Measurements from ENCODE around the gene CUX1. TPM values are rescaled to one million over a fixed set of nuclear protein-coding genes. Genes with fewer than 3 reads are reported as not detected.

The CUX1 gene
- total RNA-seq, 1 experiment from 2014 or later, result 34.9 TPM

GRCh38 chr7:102188746-102189145 lies 371.3 kb downstream of the CUX1 start:
- DNase-seq (ENCODE audit: extremely low read depth, low read depth), result no peak

- DNase-seq (ENCODE audit: extremely low read depth, low read depth), result no peak
Observed at GRCh38 chr7:102189756-102190155, 372.3 kb downstream of the CUX1 start.

GRCh38 chr7:102190776-102191350 lies 373.4 kb downstream of the CUX1 start:
- no peak for DNase-seq (ENCODE audit: extremely low read depth, low read depth)

GRCh38 chr7:102191556-102192379 lies 374.3 kb downstream of the CUX1 start:
- DNase-seq (ENCODE audit: extremely low read depth, low read depth), result no peak

- no peak for DNase-seq (ENCODE audit: extremely low read depth, low read depth)
Observed at GRCh38 chr7:102192790-102193189, 375.4 kb downstream of the CUX1 start.

- DNase-seq (ENCODE audit: extremely low read depth, low read depth), result no peak
Observed at GRCh38 chr7:102193806-102194205, 376.4 kb downstream of the CUX1 start.

- no peak for DNase-seq (ENCODE audit: extremely low read depth, low read depth)
Observed at GRCh38 chr7:102195361-102195760, 377.9 kb downstream of the CUX1 start.

GRCh38 chr7:102196028-102196427 lies 378.6 kb downstream of the CUX1 start:
- DNase-seq (ENCODE audit: extremely low read depth, low read depth), result no peak

GRCh38 chr7:102197161-102197560 lies 379.7 kb downstream of the CUX1 start:
- DNase-seq (ENCODE audit: extremely low read depth, low read depth), result no peak

- no peak for DNase-seq (ENCODE audit: extremely low read depth, low read depth)
Observed at GRCh38 chr7:102197599-102197998, 380.2 kb downstream of the CUX1 start.

GRCh38 chr7:102198417-102198956 lies 381.1 kb downstream of the CUX1 start:
- no peak for DNase-seq (ENCODE audit: extremely low read depth, low read depth)

GRCh38 chr7:102201576-102201975 lies 384.1 kb downstream of the CUX1 start:
- no peak for DNase-seq (ENCODE audit: extremely low read depth, low read depth)

GRCh38 chr7:102202556-102202955 lies 385.1 kb downstream of the CUX1 start:
- DNase-seq (ENCODE audit: extremely low read depth, low read depth), result no peak

GRCh38 chr7:102203218-102203617 lies 385.8 kb downstream of the CUX1 start:
- no peak for DNase-seq (ENCODE audit: extremely low read depth, low read depth)

- no peak for DNase-seq (ENCODE audit: extremely low read depth, low read depth)
Observed at GRCh38 chr7:102204212-102204611, 386.8 kb downstream of the CUX1 start.

- DNase-seq (ENCODE audit: extremely low read depth, low read depth), result no peak
Observed at GRCh38 chr7:102205915-102206314, 388.5 kb downstream of the CUX1 start.

GRCh38 chr7:102208826-102209225 lies 391.4 kb downstream of the CUX1 start:
- no peak for DNase-seq (ENCODE audit: extremely low read depth, low read depth)

- no peak for DNase-seq (ENCODE audit: extremely low read depth, low read depth)
Observed at GRCh38 chr7:102210787-102211186, 393.4 kb downstream of the CUX1 start.

GRCh38 chr7:102211590-102212550 lies 394.4 kb downstream of the CUX1 start:
- DNase-seq (ENCODE audit: extremely low read depth, low read depth), result no peak

GRCh38 chr7:102214477-102215072 lies 397.1 kb downstream of the CUX1 start:
- DNase-seq (ENCODE audit: extremely low read depth, low read depth), result no peak
